Endothelial cell of umbilical vein (primary cell): Measurements from ENCODE around the gene SETBP1. TPM values are rescaled to one million over a fixed set of nuclear protein-coding genes. Genes with fewer than 3 reads are reported as not detected.

Source experiments
- BruUV-seq: library from RNA; stranded (reverse); fragments of 400-500 nt; replicated peaks from 2 replicates; lab custom pipeline; 2021; lab: Mats Ljungman, UMichigan
- CTCF ChIA-PET: fragments of 300-600, 350-600 bp; sonication (Branson Sonifier 250); formaldehyde crosslinking; loops from one replicate; lab custom pipeline; 2021; ENCODE audit warnings: antibody characterized with exemption, inconsistent platforms; lab: Charles Lee
- POLR2A ChIA-PET: fragments of 300-600, 350-600 bp; sonication (Branson Sonifier 250); formaldehyde crosslinking; loops from one replicate; lab custom pipeline; 2021; ENCODE audit warnings: antibody characterized with exemption, inconsistent platforms; lab: Charles Lee
- DNase-seq: peaks from one replicate; pipeline ENCODE4 v3.0.0-alpha.2; 2011; ENCODE audit warnings: low read depth, low spot score
- FAIRE-seq: peaks from 2 replicates; lab custom pipeline; 2011; peaks lifted over from hg19 to GRCh38; lab: Jason Lieb, UNC
- H2AFZ ChIP-seq: 2 replicates; pipeline ENCODE4 v1.6.0; 2012; ENCODE audit warnings: low read depth, low read length, control low read depth, inconsistent platforms
- H3K27ac ChIP-seq: 2 replicates; pipeline ENCODE4 v1.5.1; 2011; ENCODE audit warnings: low read depth, mild to moderate bottlenecking, control low read depth, low read length, moderate library complexity; ENCODE audit not compliant: insufficient read depth
- H3K27me3 ChIP-seq, 2 experiments: 2 replicates each; pipeline versions ENCODE4 v1.6.0 to v1.6.1; 2011; ENCODE audit warnings: low read length in 2 of 2, mixed read lengths in 1 of 2; ENCODE audit not compliant: control insufficient read depth in 2 of 2, insufficient read depth in 2 of 2
- H3K36me3 ChIP-seq, 2 experiments: 2 replicates in 1 of 2; 3 replicates in 1 of 2; pipeline ENCODE4 v1.5.1; 2011; ENCODE audit warnings: low read length in 2 of 2, mild to moderate bottlenecking in 1 of 2, moderate library complexity in 1 of 2; ENCODE audit not compliant: control insufficient read depth in 2 of 2, insufficient read depth in 2 of 2; ENCODE audit errors: extremely low read depth in 1 of 2
- H3K4me1 ChIP-seq: 3 replicates; pipeline ENCODE4 v1.5.1; 2011; ENCODE audit warnings: mild to moderate bottlenecking, low read length; ENCODE audit not compliant: control insufficient read depth, insufficient read depth; ENCODE audit errors: extremely low read depth
- H3K4me2 ChIP-seq: 2 replicates; pipeline ENCODE4 v1.6.1; 2011; ENCODE audit warnings: low read length, control low read depth, mixed read lengths; ENCODE audit not compliant: insufficient read depth
- H3K4me3 ChIP-seq, 3 experiments: fragments of 200-600 bp in 1 of 3; sonication (generic), shearing (Covaris generic) in 1 of 3; replicated peaks in 1 of 3; 2 replicates each; pipeline ENCODE4 v1.5.1; 2011 to 2016; ENCODE audit warnings: control low read depth in 3 of 3, low read length in 3 of 3, mild to moderate bottlenecking in 2 of 3, inconsistent platforms in 1 of 3, low read depth in 1 of 3, moderate library complexity in 1 of 3; ENCODE audit not compliant: insufficient read depth in 1 of 3
- H3K79me2 ChIP-seq: 2 replicates; pipeline ENCODE4 v1.6.0; 2012; ENCODE audit warnings: low read length, inconsistent platforms; ENCODE audit not compliant: control insufficient read depth, insufficient read depth
- H3K9ac ChIP-seq: replicated peaks from 2 replicates; pipeline ENCODE3; 2011; ENCODE audit warnings: low read length, control low read depth; ENCODE audit not compliant: insufficient read depth; ENCODE audit errors: extremely low read depth
- H3K9me1 ChIP-seq: replicated peaks from 3 replicates; pipeline ENCODE4 v1.6.0; 2011; ENCODE audit warnings: mild to moderate bottlenecking, low read length; ENCODE audit not compliant: control insufficient read depth, insufficient read depth; ENCODE audit errors: extremely low read depth
- H3K9me3 ChIP-seq: replicated peaks from 2 replicates; pipeline ENCODE4 v1.5.1; 2012; ENCODE audit warnings: low read length, inconsistent platforms; ENCODE audit not compliant: control insufficient read depth, insufficient read depth
- H4K20me1 ChIP-seq: replicated peaks from 2 replicates; pipeline ENCODE3; 2011; ENCODE audit warnings: mild to moderate bottlenecking, low read length; ENCODE audit not compliant: control insufficient read depth, insufficient read depth; ENCODE audit errors: extremely low read depth
- FOS ChIP-seq: IDR thresholded peaks from 2 replicates; pipeline ENCODE4 v1.6.1; 2011; ENCODE audit warnings: mild to moderate bottlenecking, low read length, moderate library complexity, borderline replicate concordance; ENCODE audit not compliant: insufficient read depth
- JUN ChIP-seq: IDR thresholded peaks from 2 replicates; pipeline ENCODE4 v1.6.1; 2011; ENCODE audit warnings: borderline replicate concordance, low read depth; ENCODE audit not compliant: insufficient read length, insufficient read depth
- MAX ChIP-seq: IDR thresholded peaks from 2 replicates; pipeline ENCODE4 v1.6.1; 2011; ENCODE audit not compliant: insufficient read depth, insufficient read length
- MYC ChIP-seq: IDR thresholded peaks from one replicate; pipeline ENCODE4 v1.6.1; 2011; ENCODE audit warnings: mild to moderate bottlenecking, low read depth, low read length
- POLR2AphosphoS5 ChIP-seq: IDR thresholded peaks from 2 replicates; pipeline ENCODE4 v1.6.1; 2012; ENCODE audit warnings: low read depth, mild to moderate bottlenecking, control low read depth, low read length, moderate library complexity; ENCODE audit not compliant: insufficient read depth
- dilution Hi-C: fragments of 300-500 bp; cut with MboI; formaldehyde crosslinking; loops from one replicate; pipeline ENCODE4 v1.15.0; 2019; ENCODE audit warnings: low sequenced_read_pairs; ENCODE audit not compliant: extremely low pct_ligation_motif_present
- intact Hi-C: fragments of 100-400 bp; cut with micrococcal nuclease; formaldehyde crosslinking; loops from one replicate; pipeline ENCODE4 v1.10.0; 2022
- polyA plus RNA-seq, 4 experiments: library from polyadenylated mRNA; depleted of rRNA in 3 of 4; stranded (reverse) in 3 of 4; unstranded in 1 of 4; fragments of >200 nt; gene quantifications; 2 replicates each; pipeline versions ENCODE4 v1.2.1 to v1.2.3, GENCODE V29; 2011 to 2012; ENCODE audit warnings: missing spikeins in 1 of 4
- total RNA-seq: library from RNA; stranded (reverse); gene quantifications from 2 replicates; pipeline ENCODE4 v1.2.3, GENCODE V29; 2021

SETBP1 gene
- total and polyA plus RNA-seq, 2 donors (not counting 3 experiments of a cell fraction or from before 2014, with no cell fraction given): 0.76 to 3.1 TPM

GRCh38 chr18:44979748-44980147 lies 299.1 kb downstream of the SETBP1 start:
- Histone ChIP-seq H3K9me1 (no peaks in the 10 kb centered on the region), H3K36me3 (no peaks in the 10 kb centered on the region), H3K4me2 (no peak overlapping the region), H3K9me3 (no peaks in the 10 kb centered on the region), H3K9ac (no peak overlapping the region), H3K4me3 (no peak overlapping the region), H4K20me1 (no peaks in the 10 kb centered on the region), H3K79me2 (no peaks in the 10 kb centered on the region), H2AFZ (no peak overlapping the region), H3K27ac (no peak overlapping the region), H3K4me1 (no peaks in the 10 kb centered on the region), H3K27me3 (no peaks in the 10 kb centered on the region)
- FAIRE-seq (no peak), DNase-seq (no peak)
- TF ChIP-seq POLR2AphosphoS5 (no peak), MAX (no peak), JUN (no peak), FOS (no peak)
- intact Hi-C loops (no loop called here), dilution Hi-C loops (no loop called here)
- POLR2A ChIA-PET: no interaction called here
- BruUV-seq: no TSS peak
- CTCF ChIA-PET: no interaction called here

DNA sequence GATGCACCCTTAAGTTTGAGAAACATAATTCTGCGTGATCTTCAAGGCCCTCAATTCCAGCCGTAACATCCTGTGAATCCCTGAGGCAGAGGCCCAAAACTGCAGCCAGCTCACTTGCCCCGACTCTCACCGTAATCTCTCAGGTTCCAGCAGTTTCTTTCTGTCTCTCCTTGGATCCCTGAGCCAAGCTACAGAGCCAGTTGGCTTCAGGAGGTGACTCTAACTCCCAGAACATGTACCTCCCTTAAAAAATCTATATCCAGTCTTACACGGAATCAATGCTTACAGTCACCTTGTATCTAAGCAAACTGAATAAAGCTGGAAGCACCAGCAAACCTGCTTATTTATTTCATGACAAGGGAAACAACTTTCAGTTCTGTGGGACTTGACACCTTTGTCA lies 300.4 kb downstream of the SETBP1 start:
- FAIRE-seq (no peak), DNase-seq (no peak)
- H3K27ac ChIP-seq: no peak overlapping the region
- POLR2A ChIA-PET: no interaction called here
- no peak overlapping the region for H3K9ac ChIP-seq
- dilution Hi-C loops: no loop called here
- H3K4me2 ChIP-seq: no peak overlapping the region
- no peak for TF ChIP-seq MYC
- TF ChIP-seq FOS: no peak
- BruUV-seq: no TSS peak
- H2AFZ ChIP-seq: no peak overlapping the region
- no peaks in the 10 kb centered on the region for H3K9me3 ChIP-seq
- no peaks in the 10 kb centered on the region for H3K36me3 ChIP-seq
- no peaks in the 10 kb centered on the region for H3K4me1 ChIP-seq
- H3K9me1 ChIP-seq: no peaks in the 10 kb centered on the region
- no peaks in the 10 kb centered on the region for H3K79me2 ChIP-seq
- H3K4me3 ChIP-seq: no peak overlapping the region
- no peaks in the 10 kb centered on the region for H4K20me1 ChIP-seq
- no peaks in the 10 kb centered on the region for H3K27me3 ChIP-seq
- intact Hi-C loops: no loop called here
- CTCF ChIA-PET: no interaction called here
